HepG2 (cell line): Measurements from ENCODE around the gene VAMP2. TPM values are rescaled to one million over a fixed set of nuclear protein-coding genes. Genes with fewer than 3 reads are reported as not detected.
A peak's percentile ranks its signal among the peaks of the same experiment; 100 is the strongest.

Experiments used
- ATF6 ChIP-seq: sonication (generic); formaldehyde crosslinking; conservative IDR thresholded peaks from 2 replicates; pipeline ENCODE4 v1.4.0; 2020; ENCODE audit warnings: missing genetic modification reagents
- ATM ChIP-seq: fragments of 450-650 bp; IDR thresholded peaks from 2 replicates; pipeline ENCODE4 v1.7.1; 2017; ENCODE audit warnings: mild to moderate bottlenecking, borderline replicate concordance
- FOXJ3 ChIP-seq: sonication (generic); formaldehyde crosslinking; IDR thresholded peaks from 2 replicates; pipeline ENCODE4 v1.4.0; 2020; ENCODE audit warnings: missing genetic modification reagents, mild to moderate bottlenecking, borderline replicate concordance
- JARID2 ChIP-seq: sonication (generic); formaldehyde crosslinking; IDR thresholded peaks from 2 replicates; pipeline ENCODE4 v1.8.1; 2023; ENCODE audit warnings: missing genetic modification reagents, inconsistent platforms; ENCODE audit not compliant: insufficient replicate concordance
- KDM4B ChIP-seq: sonication (generic); formaldehyde crosslinking; IDR thresholded peaks from 2 replicates; pipeline ENCODE4 v1.4.0; 2020; ENCODE audit warnings: missing genetic modification reagents
- KLF16 ChIP-seq, 2 experiments: sonication (generic) in 1 of 2; formaldehyde crosslinking in 1 of 2; IDR thresholded peaks; 2 replicates each; pipeline versions ENCODE4 v1.6.1 to v1.8.0; 2016 to 2023; ENCODE audit warnings: missing genetic modification reagents in 2 of 2, missing compliant biosample characterization in 1 of 2
- NFAT5 ChIP-seq: sonication (generic); formaldehyde crosslinking; IDR thresholded peaks from 2 replicates; pipeline ENCODE4 v1.4.0; 2020; ENCODE audit warnings: missing genetic modification reagents
- PLRG1 ChIP-seq: fragments of 450-650 bp; conservative IDR thresholded peaks from 2 replicates; pipeline ENCODE4 v1.6.1; 2016
- SNAPC5 ChIP-seq: sonication (generic); formaldehyde crosslinking; IDR thresholded peaks from 2 replicates; pipeline ENCODE4 v1.8.1; 2023; ENCODE audit warnings: mild to moderate bottlenecking, missing genetic modification reagents, borderline replicate concordance
- TFDP2 ChIP-seq: sonication (generic); formaldehyde crosslinking; IDR thresholded peaks from 2 replicates; pipeline ENCODE4 v1.4.0; 2020; ENCODE audit warnings: missing genetic modification reagents
- ZBTB26 ChIP-seq: IDR thresholded peaks from 2 replicates; pipeline ENCODE4 v1.6.1; 2016; ENCODE audit warnings: missing compliant biosample characterization, missing genetic modification reagents, borderline replicate concordance
- ZFP91 ChIP-seq: sonication (generic); formaldehyde crosslinking; IDR thresholded peaks from 2 replicates; pipeline ENCODE4 v1.9.0; 2022; ENCODE audit warnings: missing genetic modification reagents, mild to moderate bottlenecking, borderline replicate concordance
- ZNF24 ChIP-seq: fragments of 450-650 bp; IDR thresholded peaks from 2 replicates; pipeline ENCODE4 v1.6.1; 2017; ENCODE audit warnings: antibody characterized with exemption, mild to moderate bottlenecking
- ZNF367 ChIP-seq: sonication (generic); formaldehyde crosslinking; IDR thresholded peaks from 2 replicates; pipeline ENCODE4 v1.4.0; 2020; ENCODE audit warnings: missing genetic modification reagents, borderline replicate concordance
- ZNF510 ChIP-seq: sonication (generic); formaldehyde crosslinking; IDR thresholded peaks from 2 replicates; pipeline ENCODE4 v1.4.0; 2020; ENCODE audit warnings: low read depth, mild to moderate bottlenecking, missing genetic modification reagents
- ZNF790 ChIP-seq: sonication (generic); formaldehyde crosslinking; IDR thresholded peaks from 2 replicates; pipeline ENCODE4 v1.8.0; 2022; ENCODE audit warnings: missing genetic modification reagents, mild to moderate bottlenecking, borderline replicate concordance
- ZNF83 ChIP-seq: sonication (generic); formaldehyde crosslinking; IDR thresholded peaks from 2 replicates; pipeline ENCODE4 v1.4.0; 2020; ENCODE audit warnings: missing genetic modification reagents, mild to moderate bottlenecking, borderline replicate concordance
- polyA plus RNA-seq, 8 experiments: library from polyadenylated mRNA; depleted of rRNA in 3 of 8; stranded (reverse) in 7 of 8; unstranded in 1 of 8; fragments of >200 nt; fragmentation: Illumina TruSeq in 4 of 8; extraction: Trizol in 4 of 8; gene quantifications; 2 replicates each; pipeline versions ENCODE4 v1.2.1 to v1.2.3, GENCODE V29; 2011 to 2016; ENCODE audit warnings: low read depth in 4 of 8, missing spikeins in 1 of 8, mixed read lengths in 1 of 8; ENCODE audit not compliant: insufficient read depth in 1 of 8
- total RNA-seq, 5 experiments: library from RNA; depleted of rRNA; stranded (reverse); fragments of >200 nt; fragmentation: Illumina TruSeq; extraction: Trizol; gene quantifications; 2 replicates each; pipeline ENCODE4 v1.2.3, GENCODE V29; 2016; ENCODE audit warnings: low read depth in 1 of 5

The VAMP2 gene
- total and polyA plus RNA-seq, 2 of the 13 experiments (the other 11 are each of a cell fraction or from before 2014, with no cell fraction given), result 3.9 to 17.2 TPM

- TF ChIP-seq NFAT5 (CRISPR knock-in tag), result no peak
- 0 out of 2 replicates have a peak, but pooled peaks have one; percentile 21 for TF ChIP-seq FOXJ3 (CRISPR knock-in tag)
- TF ChIP-seq ZNF790, result no peak
- TF ChIP-seq KLF16 (CRISPR knock-in tag; IDR thresholded peaks at IDR 0.05), result no peak; a peak in 1 of 4 replicates
- TF ChIP-seq KDM4B (CRISPR knock-in tag), result no peak
- TF ChIP-seq ZNF367 (CRISPR knock-in tag), result no peak
- TF ChIP-seq JARID2, result no peak
- no peak for TF ChIP-seq SNAPC5
- no peak for TF ChIP-seq ZNF510 (CRISPR knock-in tag)
- no peak for TF ChIP-seq ZNF83 (CRISPR knock-in tag)
- no peak for TF ChIP-seq PLRG1
- no peak for TF ChIP-seq ZFP91
- no peak for TF ChIP-seq ATF6 (CRISPR knock-in tag)
- TF ChIP-seq ZBTB26 (CRISPR knock-in tag), result no peak
- no peak for TF ChIP-seq TFDP2
- no peak for TF ChIP-seq ATM
- TF ChIP-seq ZNF24, result no peak
Observed at GRCh38 chr17:8210761-8211458, 48.2 kb upstream of the VAMP2 start (continued).
